Esophagus muscularis mucosa (tissue), 4 donors: ENCODE measurements around the gene SHROOM4. TPM values are rescaled to one million over a fixed set of nuclear protein-coding genes. Genes with fewer than 3 reads are reported as not detected.

Source experiments
- DNase-seq: peaks from one replicate; pipeline ENCODE4 v3.0.0-alpha.2; 2017; ENCODE audit errors: extremely low spot score
- H3K27ac ChIP-seq, 4 donors: fragments of 200-600 bp; sonication (generic); replicated peaks in 1 of 4; 1 replicate in 3 of 4; 2 replicates in 1 of 4; pipeline ENCODE4 v1.5.1; 2016 to 2019; ENCODE audit warnings: mild to moderate bottlenecking in 1 of 4
- H3K27me3 ChIP-seq, 4 donors: fragments of 200-600 bp; sonication (generic); one replicate each; pipeline versions ENCODE4 v1.5.1 to v1.6.0; 2016 to 2019
- H3K36me3 ChIP-seq, 4 donors: fragments of 200-600 bp; sonication (generic); one replicate each; pipeline ENCODE4 v1.5.1; 2016 to 2019
- H3K4me1 ChIP-seq, 4 donors: fragments of 200-600 bp; sonication (generic); one replicate each; pipeline ENCODE4 v1.5.1; 2016 to 2019
- H3K4me3 ChIP-seq, 4 donors: fragments of 200-600 bp; sonication (generic); 1 replicate in 2 of 4; 2 replicates in 2 of 4; pipeline ENCODE4 v1.5.1; 2016 to 2019; ENCODE audit warnings: mild to moderate bottlenecking in 4 of 4, moderate library complexity in 1 of 4
- H3K9me3 ChIP-seq, 4 donors: fragments of 200-600 bp; sonication (generic); 1 replicate in 3 of 4; 2 replicates in 1 of 4; pipeline ENCODE4 v1.5.1; 2016 to 2019
- CTCF ChIP-seq, 3 experiments: fragments of 200-600 bp in 2 of 3; fragments of 450-650 bp in 1 of 3; sonication (generic) in 2 of 3; IDR thresholded peaks; one replicate each; pipeline ENCODE4 v1.5.1; 2017 to 2019; ENCODE audit warnings: antibody characterized with exemption in 3 of 3, mild to moderate bottlenecking in 2 of 3, moderate library complexity in 1 of 3
- EP300 ChIP-seq: sonication (generic); formaldehyde crosslinking; IDR thresholded peaks from one replicate; pipeline ENCODE4 v1.6.1; 2017; ENCODE audit warnings: antibody characterized with exemption
- POLR2A ChIP-seq: fragments of 450-650 bp; IDR thresholded peaks from one replicate; pipeline ENCODE4 v1.6.1; 2017; ENCODE audit warnings: antibody characterized with exemption, moderate library complexity, mild to moderate bottlenecking, low read depth
- POLR2AphosphoS5 ChIP-seq, 2 donors: sonication (generic); formaldehyde crosslinking; IDR thresholded peaks; one replicate each; pipeline ENCODE4 v1.6.1; 2017; ENCODE audit warnings: antibody characterized with exemption in 2 of 2
- WGBS: methylation state at CpG from one replicate; pipeline ENCODE4 v1.1.5; 2018; 5-methylcytosine and 5-hydroxymethylcytosine counted together
- intact Hi-C: fragments of 100-400 bp; cut with DNase I; formaldehyde crosslinking; loops from one replicate; pipeline ENCODE4 v1.15.1; 2023
- total RNA-seq, 4 donors: library from RNA; depleted of rRNA; stranded (reverse); fragments of >200 nt; gene quantifications; one replicate each; pipeline versions ENCODE4 v1.1.0 to v1.2.1, GENCODE V29; 2016

The SHROOM4 gene
- total RNA-seq, 4 donors from 2014 or later = 5.4 to 12.4 (median 11.4) TPM

DNA sequence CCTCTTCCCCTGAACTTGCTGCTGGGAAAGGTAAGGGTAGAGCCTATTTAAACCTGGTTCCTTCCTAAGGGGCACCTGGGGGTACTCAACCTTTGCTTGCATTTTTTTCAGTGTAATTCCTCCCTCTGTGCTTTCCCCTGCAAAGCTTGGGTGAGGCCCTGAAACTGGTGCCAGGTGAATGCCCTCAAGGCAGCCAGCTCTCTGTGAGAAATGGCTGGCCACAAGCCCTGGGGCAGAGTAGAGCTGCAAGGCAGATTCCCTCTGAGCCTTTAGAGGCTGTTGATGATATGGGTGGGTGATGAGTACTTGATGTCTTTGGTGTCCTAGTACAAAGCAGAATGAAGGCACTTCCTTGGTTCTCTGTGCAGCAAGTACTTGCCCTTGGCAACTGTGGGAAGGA lies 217.9 kb downstream of the SHROOM4 start:
- DNase-seq = no peak
- Histone ChIP-seq H3K36me3 (peaks cover 0 to 52% (median 8%) of the 10 kb centered on the region in 4 donors), H3K4me3 (no peak overlapping the region), H3K4me1 (peaks cover 0 to 9% (median 0%) of the 10 kb centered on the region in 4 donors), H3K27ac (no peak overlapping the region), H3K9me3 (no peaks in the 10 kb centered on the region), H3K27me3 (no peaks in the 10 kb centered on the region)
- TF ChIP-seq POLR2AphosphoS5 (IDR thresholded peaks at IDR 0.05) (no peak), CTCF (IDR thresholded peaks at IDR 0.05) (no peak), EP300 (no peak), POLR2A (no peak)
- intact Hi-C loops = no loop called here

- no peak for DNase-seq
- no peaks in the 10 kb centered on the region for H3K27me3 ChIP-seq
- intact Hi-C loops = no loop called here
- H3K36me3 ChIP-seq = peaks cover 0 to 42% (median 8%) of the 10 kb centered on the region in 4 donors
- H3K9me3 ChIP-seq = no peaks in the 10 kb centered on the region
- no peak overlapping the region for H3K27ac ChIP-seq
- TF ChIP-seq CTCF (IDR thresholded peaks at IDR 0.05) (no peak), POLR2A (no peak), POLR2AphosphoS5 (IDR thresholded peaks at IDR 0.05) (no peak), EP300 (no peak)
- peaks cover 0 to 9% (median 0%) of the 10 kb centered on the region in 4 donors for H3K4me1 ChIP-seq
- no peak overlapping the region for H3K4me3 ChIP-seq
Observed at GRCh38 chrX:50594788-50595187, 219.2 kb downstream of the SHROOM4 start.

- Histone ChIP-seq H3K4me3 (no peak overlapping the region), H3K36me3 (peaks cover 0 to 6% (median 0%) of the 10 kb centered on the region in 4 donors), H3K27ac (no peak overlapping the region), H3K9me3 (no peaks in the 10 kb centered on the region), H3K27me3 (peaks cover 0 to 5% (median 0%) of the 10 kb centered on the region in 4 donors), H3K4me1 (no peaks in the 10 kb centered on the region)
- intact Hi-C loops = no loop called here
- TF ChIP-seq POLR2A (no peak), EP300 (no peak), POLR2AphosphoS5 (IDR thresholded peaks at IDR 0.05) (no peak), CTCF (IDR thresholded peaks at IDR 0.05) (no peak)
- DNase-seq = no peak
- 81% methylated on average over 3 of the region's 3 CpGs for WGBS
Observed at GRCh38 chrX:50586980-50587379, 227.0 kb downstream of the SHROOM4 start.

- Histone ChIP-seq H3K4me1 (no peaks in the 10 kb centered on the region), H3K4me3 (no peak overlapping the region), H3K9me3 (no peaks in the 10 kb centered on the region), H3K36me3 (peaks cover 0 to under 1% (median 0%) of the 10 kb centered on the region in 4 donors), H3K27me3 (peaks cover 0 to 5% (median 0%) of the 10 kb centered on the region in 4 donors), H3K27ac (no peak overlapping the region)
- intact Hi-C loops = no loop called here
- TF ChIP-seq POLR2A = no peak
- TF ChIP-seq EP300 = no peak
- TF ChIP-seq CTCF (IDR thresholded peaks at IDR 0.05) = no peak
- no peak for TF ChIP-seq POLR2AphosphoS5 (IDR thresholded peaks at IDR 0.05)
- DNase-seq = no peak
Observed at GRCh38 chrX:50586407-50586806, 227.6 kb downstream of the SHROOM4 start.

GRCh38 chrX:50581405-50581804 lies 232.6 kb downstream of the SHROOM4 start:
- Histone ChIP-seq H3K9me3 (no peaks in the 10 kb centered on the region), H3K27ac (no peak overlapping the region), H3K36me3 (no peaks in the 10 kb centered on the region), H3K27me3 (no peaks in the 10 kb centered on the region), H3K4me3 (no peak overlapping the region), H3K4me1 (no peaks in the 10 kb centered on the region)
- WGBS = 84% methylated on average over 1 of the region's 1 CpG
- no peak for TF ChIP-seq EP300
- TF ChIP-seq POLR2A = no peak
- no peak for TF ChIP-seq POLR2AphosphoS5 (IDR thresholded peaks at IDR 0.05)
- TF ChIP-seq CTCF (IDR thresholded peaks at IDR 0.05) = no peak
- intact Hi-C loops = loop anchor here (5.0 kb wide), 1 partner anchor 664 kb away; no protein-coding TSS in a partner anchor
- DNase-seq = no peak
